ENCODE data around the gene TOR4A. TPM values are rescaled to one million over a fixed set of nuclear protein-coding genes. Genes with fewer than 3 reads are reported as not detected.
"Not testable (repeated sequence)": the region's sequence is repeated elsewhere in the genome, so short reads cannot be mapped to it uniquely, and the experiment has no call there.

TOR4A gene
- total RNA-seq, 2 experiments from 2014 or later = 11.7 to 22.3 TPM

- no peak for DNase-seq (ENCODE audit: low spot score)
- no peaks in the 10 kb centered on the region for H3K9me2 ChIP-seq (ENCODE audit: insufficient read depth, low read length)
- peaks cover 34% of the 10 kb centered on the region for H3K79me2 ChIP-seq (ENCODE audit: insufficient read depth, low read depth, low read length)
- H3K27ac ChIP-seq (ENCODE audit: low read depth, low read length, poor library complexity, severe bottlenecking) = peak overlapping the region; percentile 39
- H3K4me3 ChIP-seq (ENCODE audit: low read depth, low read length, poor library complexity, severe bottlenecking) = peak overlapping the region; percentile 98
- peak overlapping the region; percentile 99 for H3K4me2 ChIP-seq (ENCODE audit: low read length)
- H3K4me1 ChIP-seq (ENCODE audit: insufficient read depth, low read length, poor library complexity, severe bottlenecking) = peaks cover 51% of the 10 kb centered on the region
- intact Hi-C loops (cut with micrococcal nuclease; ENCODE audit: unreplicated experiment) = no loop called here
- ChIA-PET POLR2A (interaction anchor here (1.5 kb wide), 1 partner anchor 11 kb away, joined by 7 read pairs; no protein-coding TSS in a partner anchor), CTCF (ENCODE audit: unreplicated experiment) (no interaction called here)
- H3K9me3 ChIP-seq (ENCODE audit: low read length) = no peaks in the 10 kb centered on the region
- peaks cover 28% of the 10 kb centered on the region for H3K36me3 ChIP-seq (ENCODE audit: insufficient read depth, low read length)
- no peak overlapping the region for H2AFZ ChIP-seq (ENCODE audit: low read length)
- no TSS peak for BruUV-seq (replicated peaks)
- H4K20me1 ChIP-seq (ENCODE audit: insufficient read depth, low read length) = peaks cover 14% of the 10 kb centered on the region
- no peak for TF ChIP-seq CTCF (conservative IDR thresholded peaks at IDR 0.05; ENCODE audit: low read length)
- TF ChIP-seq EZH2phosphoT487 (IDR thresholded peaks at IDR 0.05; ENCODE audit: borderline replicate concordance, low read depth, low read length) = no peak
These were observed 35.0 kb upstream of the TOR4A start for GRCh38 chr9:137242269-137243203.

- DNase-seq (ENCODE audit: low spot score); H3K27ac ChIP-seq (ENCODE audit: low read depth, low read length, poor library complexity, severe bottlenecking); CTCF ChIA-PET (ENCODE audit: unreplicated experiment); H3K9me2 ChIP-seq (ENCODE audit: insufficient read depth, low read length); H2AFZ ChIP-seq (ENCODE audit: low read length); H3K4me3 ChIP-seq (ENCODE audit: low read depth, low read length, poor library complexity, severe bottlenecking); intact Hi-C loops (cut with micrococcal nuclease; ENCODE audit: unreplicated experiment); H3K9me3 ChIP-seq (ENCODE audit: low read length): not testable (repeated sequence)
- H4K20me1 ChIP-seq (ENCODE audit: insufficient read depth, low read length) = peaks cover 14% of the 10 kb centered on the region
- peaks cover 33% of the 10 kb centered on the region for H3K79me2 ChIP-seq (ENCODE audit: insufficient read depth, low read depth, low read length)
- H3K36me3 ChIP-seq (ENCODE audit: insufficient read depth, low read length) = peaks cover 28% of the 10 kb centered on the region
- H3K4me1 ChIP-seq (ENCODE audit: insufficient read depth, low read length, poor library complexity, severe bottlenecking) = peaks cover 45% of the 10 kb centered on the region
- BruUV-seq (replicated peaks) = TSS peak; percentile 95
- H3K4me2 ChIP-seq (ENCODE audit: low read length) = peak overlapping the region; percentile 99
- POLR2A ChIA-PET = interaction anchor here (1.5 kb wide), 1 partner anchor 11 kb away, joined by 7 read pairs; no protein-coding TSS in a partner anchor
These were observed 34.3 kb upstream of the TOR4A start for GRCh38 chr9:137243266-137243625.

- Histone ChIP-seq H3K36me3 (ENCODE audit: insufficient read depth, low read length) (peaks cover 28% of the 10 kb centered on the region), H3K4me1 (ENCODE audit: insufficient read depth, low read length, poor library complexity, severe bottlenecking) (peaks cover 39% of the 10 kb centered on the region), H2AFZ (ENCODE audit: low read length) (no peak overlapping the region), H3K4me2 (ENCODE audit: low read length) (peak overlapping the region; percentile 43), H4K20me1 (ENCODE audit: insufficient read depth, low read length) (peaks cover 14% of the 10 kb centered on the region), H3K9me2 (ENCODE audit: insufficient read depth, low read length) (no peaks in the 10 kb centered on the region), H3K9me3 (ENCODE audit: low read length) (no peaks in the 10 kb centered on the region), H3K79me2 (ENCODE audit: insufficient read depth, low read depth, low read length) (peaks cover 27% of the 10 kb centered on the region), H3K27ac (ENCODE audit: low read depth, low read length, poor library complexity, severe bottlenecking) (no peak overlapping the region), H3K4me3 (ENCODE audit: low read depth, low read length, poor library complexity, severe bottlenecking) (no peak overlapping the region)
- no peak for DNase-seq (ENCODE audit: low spot score)
- intact Hi-C loops (cut with micrococcal nuclease; ENCODE audit: unreplicated experiment) = no loop called here
- ChIA-PET CTCF (ENCODE audit: unreplicated experiment) (no interaction called here), POLR2A (interaction anchor here (0.6 kb wide), 1 partner anchor 174 kb away, joined by 3 read pairs; the partner anchor contains the start of gene SAPCD2)
- TF ChIP-seq EZH2phosphoT487 (IDR thresholded peaks at IDR 0.05; ENCODE audit: borderline replicate concordance, low read depth, low read length) (no peak), CTCF (conservative IDR thresholded peaks at IDR 0.05; ENCODE audit: low read length) (no peak)
- BruUV-seq (replicated peaks) = no TSS peak
These were observed 33.7 kb upstream of the TOR4A start for GRCh38 chr9:137243626-137244485.
